Lower leg skin (tissue), 3 donors: ENCODE data around the gene IL31.

ENCODE experiments used
- CTCF ChIP-seq, 3 donors: fragments of 450-650 bp; IDR thresholded peaks; one replicate each; pipeline ENCODE4 v1.5.1; 2016; ENCODE audit warnings: antibody characterized with exemption in 3 of 3, mild to moderate bottlenecking in 3 of 3, moderate library complexity in 2 of 3
- POLR2A ChIP-seq, 2 donors: fragments of 450-650 bp; IDR thresholded peaks; one replicate each; pipeline ENCODE4 v1.6.1; 2016 to 2017; ENCODE audit warnings: antibody characterized with exemption in 2 of 2, mild to moderate bottlenecking in 1 of 2, moderate library complexity in 1 of 2

DNA sequence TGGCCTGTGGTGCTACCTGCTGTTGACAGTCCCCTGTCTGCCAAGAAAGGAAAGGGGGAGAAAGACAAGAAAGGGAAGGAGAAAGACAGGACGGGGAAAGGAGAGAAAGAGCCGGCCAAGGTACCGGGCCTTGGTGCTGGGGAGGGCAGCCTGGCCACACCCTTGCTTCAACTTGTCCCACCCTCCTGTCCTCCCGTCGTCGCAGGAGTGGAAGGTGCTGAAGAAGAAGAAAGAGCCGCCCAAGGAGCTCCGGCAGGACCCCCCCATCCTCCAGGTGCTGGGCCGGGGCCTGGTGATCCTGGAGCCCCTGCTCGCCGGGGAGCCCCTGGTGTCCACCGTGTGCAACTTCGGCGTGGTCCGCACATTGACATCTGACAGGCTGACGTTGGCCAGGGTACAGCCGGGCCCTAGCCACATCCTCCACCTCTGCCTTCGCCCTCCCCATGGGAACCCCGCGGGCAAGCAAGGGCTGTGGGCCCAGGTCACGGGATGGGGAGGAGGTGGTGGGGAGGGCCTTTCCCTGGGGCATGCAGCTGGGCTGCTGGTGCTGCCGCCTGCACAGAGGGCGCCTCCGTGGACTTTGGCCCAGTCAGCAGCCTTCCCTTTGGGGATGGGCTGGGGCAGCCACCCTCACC is 26.6 kb upstream of the IL31 start:
- TF ChIP-seq CTCF (IDR thresholded peaks at IDR 0.05) (no peak), POLR2A (IDR thresholded peaks at IDR 0.05) (no peak)
